ENCODE data around the gene RFPL2.
A peak's percentile ranks its signal among the peaks of the same experiment; 100 is the strongest.
"Not testable (repeated sequence)": the region's sequence is repeated elsewhere in the genome, so short reads cannot be mapped to it uniquely, and the experiment has no call there.

Gene RFPL2

DNA sequence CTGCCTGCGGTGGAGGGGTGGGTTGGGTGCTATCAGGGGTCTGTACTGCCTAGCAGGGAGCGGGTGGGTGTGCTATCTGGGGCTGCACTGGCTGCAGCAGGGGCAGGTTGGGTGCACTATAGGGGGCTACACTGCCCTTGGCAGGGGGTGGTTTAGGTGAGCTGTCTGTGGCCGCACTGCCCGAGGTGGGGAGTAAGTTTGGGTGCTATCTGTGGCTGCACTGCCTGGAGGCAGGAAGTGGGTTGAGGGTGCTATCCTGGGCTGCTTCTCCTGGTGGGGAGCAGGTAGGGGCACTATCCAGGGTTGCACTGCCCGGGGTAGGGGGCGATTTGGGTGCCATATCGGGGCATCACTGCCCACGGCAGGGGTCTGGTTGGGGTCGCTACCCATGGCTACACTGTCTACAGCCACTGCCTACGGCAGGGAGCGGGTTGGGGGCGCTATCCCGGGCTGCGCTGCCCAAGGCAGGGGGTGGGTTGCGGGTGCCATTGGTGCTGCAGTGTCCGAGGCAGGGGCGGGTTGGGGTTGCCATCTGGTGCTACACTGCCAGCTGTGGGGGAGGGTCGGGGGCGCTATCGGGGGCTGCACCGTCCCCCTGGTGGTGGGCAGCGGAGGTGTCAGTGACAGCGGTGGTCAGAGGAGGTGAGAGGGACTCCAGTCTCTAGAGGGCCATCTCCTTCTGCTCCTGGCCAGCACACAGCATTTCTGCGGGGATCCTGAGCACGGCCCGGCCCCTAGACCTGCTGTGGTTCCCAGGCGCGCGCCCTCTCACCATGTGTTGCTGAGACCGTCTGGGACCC, 1.3 kb upstream of the RFPL2 start:
- DNase-seq = no peak

DNA sequence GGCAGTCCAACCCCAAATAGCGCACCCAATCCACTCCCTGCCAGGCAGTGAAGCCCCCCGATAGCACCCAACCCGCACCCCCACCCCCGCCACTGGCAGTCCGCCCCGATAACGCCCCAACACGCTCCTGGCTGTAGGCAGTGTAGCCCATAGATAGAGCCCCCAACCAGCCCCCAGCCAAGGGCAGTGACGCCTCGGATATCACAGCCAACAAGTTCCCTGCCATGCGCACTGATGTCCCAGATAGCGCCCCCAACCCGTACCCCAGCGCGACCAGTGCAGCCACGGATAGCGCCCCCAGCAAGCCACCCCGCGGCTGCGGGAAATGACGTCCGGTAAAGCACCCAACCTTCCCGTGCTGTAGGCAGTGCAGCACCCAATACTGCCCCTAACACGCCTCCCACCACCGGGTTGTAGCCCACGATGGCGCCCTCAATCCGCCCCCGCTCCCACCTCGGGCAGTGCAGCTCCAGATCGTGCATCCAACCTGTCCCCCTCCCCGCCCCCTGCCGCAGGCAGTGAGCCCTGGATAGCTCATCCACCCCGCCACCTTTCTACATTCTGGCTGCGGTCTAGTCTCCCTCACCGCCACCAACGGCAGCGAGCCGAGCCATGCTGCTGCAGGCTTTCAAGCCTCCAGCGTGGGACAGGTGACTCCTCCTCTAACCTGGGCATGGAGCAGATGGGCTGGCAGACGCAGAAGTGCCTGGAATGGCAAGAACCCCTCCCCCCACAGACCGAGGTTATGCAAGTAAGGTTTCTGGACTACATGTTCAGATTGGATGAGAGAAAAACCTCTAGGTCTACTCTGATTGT, 625 bp downstream of the RFPL2 start:
- DNase-seq = no peak

DNA sequence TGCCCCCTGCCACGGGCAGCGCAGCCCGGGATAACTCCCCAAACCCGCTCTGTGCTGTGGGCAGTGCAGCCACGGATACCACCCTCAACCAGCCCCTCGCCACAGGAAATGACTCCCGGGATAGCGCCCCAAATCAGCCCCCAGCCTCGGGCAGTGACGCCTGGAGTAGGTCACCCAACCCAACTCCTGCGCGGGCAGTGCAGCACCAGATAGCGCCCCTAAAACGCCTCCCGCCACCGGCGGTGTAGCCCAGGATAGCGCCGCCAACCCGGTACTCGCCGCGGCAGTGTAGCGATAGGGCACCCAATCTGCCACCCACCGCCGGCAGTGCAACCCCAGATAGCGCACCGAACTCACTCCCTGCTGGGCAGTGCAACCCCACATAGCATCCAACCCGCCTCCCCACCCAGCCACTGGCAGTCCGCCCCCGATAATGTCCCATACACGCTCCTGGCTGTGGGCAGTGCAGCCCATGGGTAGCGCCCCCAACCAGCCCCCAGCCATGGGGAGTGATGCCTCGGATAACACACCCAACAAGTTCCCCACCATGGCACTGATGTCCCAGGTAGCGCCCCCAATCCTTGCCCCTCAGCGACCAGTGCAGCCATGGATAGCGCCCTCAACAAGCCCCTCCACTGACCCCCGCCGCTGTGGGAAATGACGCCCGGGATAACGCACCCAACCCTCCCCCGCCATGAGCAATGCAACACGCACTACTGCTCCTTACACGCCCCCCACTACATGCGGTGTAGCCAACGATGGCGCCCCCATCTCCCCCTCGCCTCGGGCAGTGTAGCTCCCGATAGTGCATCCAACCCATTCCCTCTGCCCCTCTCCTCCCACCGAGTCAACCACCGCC, 1.5 kb downstream of the RFPL2 start:
- no peak for DNase-seq

DNA sequence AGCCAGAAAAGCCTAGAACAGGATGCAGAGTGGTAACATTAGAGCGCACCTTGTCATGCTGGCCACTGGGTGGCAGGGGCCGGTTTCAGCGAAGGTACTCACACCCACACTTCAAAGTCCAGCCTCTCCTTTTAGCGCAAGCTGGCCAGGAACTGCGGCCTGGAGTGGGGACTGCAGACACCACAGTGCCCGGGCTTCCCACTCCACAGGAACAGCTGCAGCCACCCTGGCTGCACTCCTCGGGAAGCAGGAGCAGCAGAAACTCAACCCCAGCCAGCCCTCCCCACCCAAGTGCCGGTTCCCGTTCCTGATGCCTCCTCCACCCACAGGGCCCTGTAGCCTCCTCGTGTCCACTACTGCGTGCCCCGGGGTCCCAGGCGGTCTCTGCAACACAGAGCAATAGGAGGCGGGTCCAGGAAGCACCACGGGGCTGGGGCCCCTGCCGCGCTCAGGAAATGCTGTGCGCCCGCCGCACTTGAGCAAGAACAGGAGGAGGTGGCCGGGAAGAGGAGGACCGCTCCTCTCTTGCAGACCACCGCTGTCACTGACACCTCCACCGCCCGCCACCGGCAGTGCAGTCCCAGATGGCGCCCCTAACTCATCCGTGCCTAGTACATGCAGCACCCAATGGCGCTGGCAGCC, 2.2 kb downstream of the RFPL2 start:
- DNase-seq = peak; percentile 32 to 37

GRCh38 chr22:32202161-32202538, 2.7 kb downstream of the RFPL2 start:
- DNase-seq = no peak

GRCh38 chr22:32200752-32201151, 4.1 kb downstream of the RFPL2 start:
- no peak for DNase-seq

GRCh38 chr22:32199961-32200360, 4.9 kb downstream of the RFPL2 start:
- DNase-seq = no peak

DNA sequence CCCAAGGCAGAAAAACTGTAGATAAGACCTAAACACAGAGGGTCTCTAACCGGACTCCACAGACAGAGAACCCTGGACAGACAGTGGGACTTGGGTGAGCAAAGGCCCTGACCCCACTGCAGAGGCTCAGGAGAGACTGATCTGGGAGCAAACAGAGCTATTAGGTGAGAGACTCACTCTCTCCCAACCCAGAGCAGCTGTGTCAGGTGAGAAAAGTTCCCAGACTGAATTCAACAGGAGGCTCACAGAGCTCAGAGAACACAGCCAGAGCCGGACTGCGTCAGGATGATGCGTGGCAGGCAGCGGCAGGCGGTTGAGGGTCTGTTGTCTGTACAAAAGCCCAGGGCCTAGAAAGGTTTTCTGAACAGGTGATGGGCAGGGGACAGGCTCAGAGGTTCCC, 5.5 kb downstream of the RFPL2 start:
- DNase-seq = no peak

- not testable (repeated sequence) for DNase-seq
These were observed 7.2 kb downstream of the RFPL2 start for GRCh38 chr22:32197553-32198226.

DNA sequence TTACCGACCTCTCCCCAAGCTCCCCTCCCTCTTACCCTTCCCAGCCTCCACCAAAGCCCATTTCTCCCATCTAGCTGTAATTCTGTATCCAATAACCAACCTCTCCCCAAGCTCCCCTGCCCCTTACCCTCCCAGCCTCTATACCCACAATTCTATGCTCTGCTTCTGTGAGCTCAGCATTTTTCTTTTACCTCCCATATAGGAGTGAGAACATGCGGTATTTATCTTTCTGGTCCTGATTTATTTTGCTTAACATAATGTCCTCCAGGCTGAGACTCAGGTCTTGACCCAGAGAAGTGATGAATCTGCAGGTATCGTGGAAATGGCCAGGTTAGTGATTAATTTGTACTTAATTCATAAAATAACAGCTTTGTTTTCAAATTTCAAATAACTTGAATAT, 9.0 kb downstream of the RFPL2 start:
- DNase-seq = not testable (repeated sequence)

- DNase-seq = not testable (repeated sequence)
These were observed 11.5 kb downstream of the RFPL2 start for GRCh38 chr22:32193346-32193745.

- DNase-seq = not testable (repeated sequence)
These were observed 13.9 kb downstream of the RFPL2 start for GRCh38 chr22:32191021-32191420.

- DNase-seq = no peak
These were observed 19.1 kb downstream of the RFPL2 start for GRCh38 chr22:32185821-32186220.

DNA sequence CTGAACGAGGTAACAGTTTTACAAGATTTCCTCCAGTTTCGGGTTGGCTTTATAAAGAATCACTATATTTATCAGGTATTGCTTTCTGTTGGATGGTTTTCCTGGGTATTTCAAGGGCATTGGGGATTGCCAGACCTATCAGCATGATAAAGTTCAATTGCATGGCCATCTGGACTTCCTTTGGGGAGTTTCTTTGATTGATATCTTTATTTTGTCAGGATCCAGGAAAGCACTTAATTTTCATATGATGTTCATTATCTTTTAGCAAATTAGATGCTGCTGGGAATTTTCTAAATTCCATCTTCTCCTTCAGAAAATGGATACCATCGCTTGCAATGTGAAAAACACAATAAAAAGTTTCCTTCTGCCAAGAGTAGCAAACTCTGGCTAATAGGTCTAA, 21.2 kb downstream of the RFPL2 start:
- no peak for DNase-seq

DNA sequence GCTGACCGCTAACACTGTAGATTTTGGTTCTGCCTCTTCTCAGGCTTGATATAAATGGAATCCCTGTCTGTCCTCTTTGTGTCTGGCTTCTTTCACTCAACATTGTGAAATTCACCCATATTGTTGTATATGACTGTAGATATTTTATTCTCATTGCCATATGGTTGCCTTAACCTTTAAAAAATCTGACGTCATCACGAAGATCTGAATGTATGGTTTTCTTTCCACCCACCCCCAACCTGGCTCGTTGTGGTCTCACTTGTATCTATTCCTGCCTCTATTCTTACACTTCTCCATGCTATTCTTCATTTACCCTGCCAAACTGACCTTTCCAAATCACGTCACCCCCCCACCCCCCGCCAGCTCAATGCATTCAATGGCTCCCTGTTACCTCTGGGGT, 23.8 kb downstream of the RFPL2 start:
- DNase-seq = no peak

DNA sequence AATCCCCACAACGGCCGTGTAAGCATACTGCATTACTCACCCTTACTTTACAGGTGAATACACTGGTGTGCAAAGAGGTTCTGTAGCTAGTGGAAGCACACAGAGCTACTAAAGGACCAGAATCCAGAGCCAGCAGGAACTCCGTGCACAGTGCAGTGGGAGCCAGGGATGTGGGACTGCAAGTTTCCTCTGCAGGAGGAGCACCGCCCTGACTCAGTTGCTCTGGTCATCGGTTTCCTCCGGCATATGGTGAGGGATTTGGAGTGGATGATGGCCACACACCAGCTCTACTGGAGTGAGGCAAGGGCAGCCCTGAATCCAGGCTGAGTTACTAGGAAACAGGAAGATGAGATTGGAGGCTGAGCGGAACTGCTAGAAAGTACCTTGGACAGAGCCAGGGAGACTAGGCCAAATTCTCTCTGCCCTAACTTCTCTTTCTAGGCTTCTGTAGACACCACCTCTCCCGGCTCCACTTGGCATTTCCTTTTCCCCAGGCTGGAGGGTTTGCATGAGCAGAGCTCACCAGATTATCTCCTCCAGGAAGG, 27.6 kb downstream of the RFPL2 start:
- DNase-seq = no peak

DNA sequence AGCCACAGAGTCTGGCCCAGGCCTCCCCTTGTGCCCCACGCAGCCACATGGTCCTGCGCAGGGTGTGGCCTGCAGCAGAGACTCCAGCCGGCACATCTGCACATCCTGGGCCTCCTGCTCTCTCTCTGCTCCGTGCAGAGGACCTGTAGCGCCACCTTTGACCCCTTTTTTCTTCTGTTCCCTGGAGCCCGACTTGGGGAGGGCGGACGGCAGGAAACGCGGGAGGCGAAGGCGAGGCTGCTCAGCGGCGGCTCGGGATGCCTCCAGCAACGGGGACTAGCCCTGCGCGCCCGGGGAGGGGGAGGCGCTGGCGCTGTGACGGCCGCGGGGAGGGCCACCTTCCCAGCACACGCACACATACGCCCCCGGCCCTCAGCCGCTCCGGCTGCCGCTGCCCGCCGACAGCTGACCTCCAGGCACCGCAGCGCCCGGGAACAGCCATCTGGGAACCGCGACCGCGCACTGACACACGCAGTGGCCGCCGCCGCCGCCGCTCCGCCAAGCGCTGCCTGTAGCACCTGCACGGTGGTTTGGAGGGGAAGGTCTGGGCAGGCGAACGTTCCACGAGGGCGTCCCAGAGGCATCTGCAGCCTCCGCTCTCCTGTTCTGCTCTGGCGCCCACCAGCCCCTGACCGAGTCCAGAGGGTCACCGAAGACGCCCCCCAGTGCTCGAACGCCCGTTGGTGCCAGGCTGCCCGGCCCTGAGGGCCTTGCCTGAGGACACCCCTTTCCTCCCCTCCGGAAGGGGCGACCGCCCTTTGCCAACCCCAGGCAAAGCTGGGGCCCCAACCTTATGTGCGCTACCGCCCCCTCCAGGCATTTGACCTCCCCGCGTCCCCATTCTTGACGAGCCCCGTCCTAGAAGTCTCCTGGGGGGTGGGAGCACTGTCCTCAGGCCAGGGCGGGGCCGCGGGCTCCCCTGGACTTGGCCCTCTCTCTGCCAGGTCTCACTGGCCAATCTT, 28.9 kb downstream of the RFPL2 start:
- no peak for DNase-seq

- no peak for DNase-seq
These were observed 29.8 kb downstream of the RFPL2 start for GRCh38 chr22:32175115-32175514.

GRCh38 chr22:32165681-32166080, 39.2 kb downstream of the RFPL2 start:
- no peak for DNase-seq

GRCh38 chr22:32164075-32164860, 40.6 kb downstream of the RFPL2 start:
- DNase-seq = peak; percentile 84 to 90

Data from inflammatory macrophage treated with lipopolysaccharide for 1 hour (primary cell).